HK-2 (cell line): Measurements from ENCODE around the gene POLR1E.
"Not testable (repeated sequence)": the region's sequence is repeated elsewhere in the genome, so short reads cannot be mapped to it uniquely, and the experiment has no call there.

Source experiments
- DNase-seq: peaks from one replicate; pipeline ENCODE4 v3.0.0-alpha.2; 2018; ENCODE audit not compliant: unreplicated experiment

Gene POLR1E

DNA sequence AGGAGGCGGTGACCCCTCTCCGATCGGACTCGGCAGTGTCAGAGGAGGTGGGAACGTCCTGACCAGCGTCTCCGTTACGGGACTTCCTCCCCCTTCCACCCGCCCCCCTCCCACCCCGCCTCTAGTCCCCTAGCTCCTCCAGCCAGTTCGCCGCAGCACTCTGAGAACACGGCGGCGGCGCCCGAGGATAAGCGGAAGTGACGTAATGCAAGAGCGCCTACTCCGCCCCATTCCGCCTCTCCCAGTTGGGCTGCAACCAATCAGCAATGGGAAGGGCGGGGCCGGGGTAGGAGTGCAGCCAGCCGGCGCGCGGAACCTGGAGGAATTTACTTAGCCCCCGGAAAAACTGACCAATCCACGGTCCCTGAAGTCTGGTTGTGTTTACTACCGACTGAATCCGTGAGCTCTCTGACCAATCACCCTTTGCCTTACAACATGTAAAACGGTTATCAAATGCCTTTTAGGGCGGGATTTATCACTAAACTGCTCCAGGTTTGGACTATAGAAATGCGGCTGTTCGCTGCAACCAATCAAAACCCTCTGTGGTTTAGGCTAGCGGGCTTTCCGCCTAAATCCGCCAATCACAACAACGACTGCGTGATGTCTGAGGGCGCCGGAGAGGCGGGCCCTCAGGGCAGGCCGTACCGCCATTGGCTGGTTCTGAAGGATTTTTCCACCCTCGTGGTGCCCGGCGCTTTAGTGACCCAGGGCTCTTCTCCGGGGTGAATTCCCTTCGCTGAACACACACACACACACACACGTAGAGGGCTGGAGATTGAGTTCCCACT is 20.3 kb upstream of the POLR1E start, which contains the start of gene ZBTB5:
TSS of gene ZBTB5 (minus strand) at position 202 of the 788 bp plus-strand sequence. CDS start 22,899 bp downstream, outside the sequence.
- DNase-seq: peak; percentile 96

DNA sequence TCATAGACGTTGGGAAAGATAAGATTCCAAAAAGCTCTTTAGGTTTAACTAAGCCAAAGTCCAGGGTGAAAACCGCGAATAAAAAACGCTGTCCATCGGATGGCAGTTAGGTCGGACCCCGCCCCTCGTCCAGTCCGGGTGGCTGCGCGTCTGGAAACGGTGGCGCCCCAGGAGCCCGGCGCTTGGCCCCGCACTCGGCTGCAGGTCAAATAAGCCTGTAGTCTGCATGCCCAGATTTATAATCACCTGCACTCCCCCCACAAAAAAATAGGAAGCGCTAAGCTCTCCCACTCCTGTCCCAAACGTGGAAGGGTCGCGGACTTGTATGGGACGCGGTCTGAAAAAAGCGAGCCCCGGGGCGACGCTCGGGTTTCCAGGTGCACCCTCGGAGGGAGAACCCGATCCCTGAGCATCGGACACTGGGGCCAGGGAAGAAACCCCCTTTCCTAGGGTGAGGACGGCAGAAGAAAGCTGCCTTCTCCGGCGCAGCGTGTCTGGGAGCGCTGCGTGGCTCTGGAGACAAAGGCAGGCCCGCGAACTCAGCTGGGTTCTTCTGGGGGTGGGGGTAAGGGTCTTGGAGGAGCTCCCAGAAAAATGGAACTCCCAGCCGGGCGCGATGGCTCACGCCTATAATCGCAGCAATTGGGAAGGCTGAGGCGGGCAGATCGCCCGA is 19.6 kb upstream of the POLR1E start:
- DNase-seq: peak; percentile 76

GRCh38 chr9:37467530-37467929 is 18.2 kb upstream of the POLR1E start:
- not testable (repeated sequence) for DNase-seq

- DNase-seq: no peak
These were observed 17.1 kb upstream of the POLR1E start for GRCh38 chr9:37468620-37469019.

DNA sequence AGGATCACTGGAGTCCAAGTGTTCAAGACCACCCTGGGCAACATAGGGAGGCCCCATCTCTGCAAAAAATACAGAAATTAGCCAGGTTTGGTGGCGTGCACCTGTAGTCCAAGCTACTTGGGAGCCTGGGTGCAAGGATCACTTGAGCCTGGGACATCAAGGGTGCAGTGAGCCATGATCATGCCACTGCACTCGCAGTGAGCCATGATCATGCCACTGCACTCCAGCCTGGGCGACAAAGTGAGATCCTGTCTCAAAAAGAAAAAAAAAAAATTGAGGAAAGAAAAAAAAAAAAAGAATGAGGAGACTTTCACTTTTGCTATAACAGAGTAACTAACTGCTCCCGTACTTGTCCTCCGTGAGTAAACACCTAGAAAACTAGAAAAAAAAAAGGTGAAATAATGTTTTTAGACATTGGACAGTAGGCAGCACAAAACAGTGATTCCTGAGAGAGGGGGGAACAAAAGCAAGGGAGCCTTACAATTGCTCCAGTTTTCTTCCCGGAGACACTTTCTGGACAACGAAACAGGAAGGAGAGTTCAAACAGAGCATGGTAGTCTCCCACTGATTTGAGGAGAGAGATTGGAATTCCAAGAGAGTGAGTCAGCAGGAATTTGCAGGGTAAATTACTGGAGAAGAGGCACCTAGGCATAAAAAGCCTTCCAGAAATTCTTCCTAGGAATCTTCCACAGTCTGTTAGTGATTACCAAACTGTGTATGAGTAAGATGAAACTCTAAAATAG is 13.6 kb upstream of the POLR1E start:
- DNase-seq: no peak

DNA sequence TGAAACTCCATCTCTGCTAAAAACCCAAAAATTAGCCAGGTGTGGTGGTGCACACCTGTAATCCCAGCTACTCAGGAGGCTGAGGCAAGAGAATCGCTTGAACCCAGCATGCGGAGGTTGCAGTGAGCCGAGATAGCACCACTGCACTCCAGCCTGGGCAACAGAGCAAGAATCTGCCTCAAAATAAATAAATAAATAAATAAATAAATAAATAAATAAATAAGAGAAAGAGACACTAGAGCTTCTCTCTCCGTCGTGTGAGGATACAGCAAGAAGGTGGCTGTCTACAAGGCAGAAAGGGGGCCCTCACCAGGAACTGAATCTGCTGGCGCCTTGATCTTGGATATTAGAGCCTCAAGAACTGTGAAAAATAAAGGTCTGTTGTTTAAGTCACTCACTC is 11.8 kb upstream of the POLR1E start:
- not testable (repeated sequence) for DNase-seq

- DNase-seq: no peak
These were observed 11.3 kb upstream of the POLR1E start for GRCh38 chr9:37474438-37474837.

GRCh38 chr9:37476930-37477329 is 8.8 kb upstream of the POLR1E start:
- DNase-seq: no peak

DNA sequence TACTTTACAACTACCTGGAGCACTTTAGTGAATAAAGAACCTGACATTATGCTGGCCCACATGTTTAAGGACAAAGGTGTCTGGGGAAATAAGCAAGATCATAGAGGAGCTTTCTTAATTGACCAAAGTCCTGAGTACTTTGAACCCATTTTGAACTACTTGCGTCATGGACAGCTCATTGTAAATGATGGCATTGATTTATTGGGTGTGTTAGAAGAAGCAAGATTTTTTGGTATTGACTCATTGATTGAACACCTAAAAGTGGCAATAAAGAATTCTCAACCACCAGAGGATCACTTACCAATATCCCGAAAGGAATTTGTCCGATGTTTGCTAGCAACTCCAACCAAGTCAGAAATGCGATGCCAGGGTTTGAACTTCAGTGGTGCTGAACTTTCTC is 8.3 kb upstream of the POLR1E start:
- DNase-seq: not testable (repeated sequence)

GRCh38 chr9:37477987-37478619 is 7.6 kb upstream of the POLR1E start:
- DNase-seq: not testable (repeated sequence)

- no peak for DNase-seq
These were observed 5.0 kb upstream of the POLR1E start for GRCh38 chr9:37480759-37481158.

GRCh38 chr9:37486256-37486615 is 488 bp downstream of the POLR1E start:
- no peak for DNase-seq

DNA sequence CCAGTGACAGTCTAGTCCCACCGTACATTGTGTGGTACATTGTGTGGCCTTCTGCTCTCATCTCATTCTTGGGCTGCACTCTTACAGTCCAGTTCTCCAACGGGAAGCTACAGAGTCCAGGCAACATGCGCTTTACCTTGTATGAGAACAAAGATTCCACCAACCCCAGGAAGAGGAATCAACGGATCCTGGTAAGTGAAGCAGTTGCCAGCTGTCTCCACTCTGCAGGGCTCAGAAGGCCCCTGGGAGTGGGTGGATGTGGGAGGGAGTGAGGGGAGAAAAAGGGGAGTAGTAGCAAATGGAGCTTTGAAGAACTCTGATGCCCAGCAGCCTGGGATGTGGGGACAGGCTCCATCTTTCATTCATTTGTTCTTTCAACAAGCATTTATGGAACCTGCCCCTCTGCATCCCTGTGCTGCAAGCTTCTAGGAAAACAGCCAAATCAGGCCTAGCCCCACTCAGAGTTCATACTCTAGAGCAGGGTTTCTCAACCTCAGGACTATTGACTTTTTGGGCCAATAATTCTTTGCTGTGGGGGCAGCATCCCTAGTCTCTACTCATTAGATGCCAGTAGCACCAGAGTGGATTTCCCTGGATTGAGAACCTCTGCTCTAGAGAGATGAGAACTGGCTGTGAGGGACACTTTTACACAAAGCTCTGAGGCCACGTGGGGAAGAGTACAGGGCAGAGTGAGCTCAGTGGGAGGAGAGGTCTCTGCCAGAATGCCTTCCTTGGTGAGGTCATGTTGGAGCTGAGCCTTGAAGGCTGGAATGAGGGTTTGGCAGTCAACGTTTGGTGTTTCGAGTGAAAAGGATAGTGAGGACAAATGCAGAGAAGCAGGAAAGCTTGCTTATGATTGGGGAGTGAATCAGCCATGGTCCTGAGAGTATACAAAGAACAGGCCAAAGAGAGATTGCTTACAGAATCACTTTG is 1.1 kb downstream of the POLR1E start:
- no peak for DNase-seq

DNA sequence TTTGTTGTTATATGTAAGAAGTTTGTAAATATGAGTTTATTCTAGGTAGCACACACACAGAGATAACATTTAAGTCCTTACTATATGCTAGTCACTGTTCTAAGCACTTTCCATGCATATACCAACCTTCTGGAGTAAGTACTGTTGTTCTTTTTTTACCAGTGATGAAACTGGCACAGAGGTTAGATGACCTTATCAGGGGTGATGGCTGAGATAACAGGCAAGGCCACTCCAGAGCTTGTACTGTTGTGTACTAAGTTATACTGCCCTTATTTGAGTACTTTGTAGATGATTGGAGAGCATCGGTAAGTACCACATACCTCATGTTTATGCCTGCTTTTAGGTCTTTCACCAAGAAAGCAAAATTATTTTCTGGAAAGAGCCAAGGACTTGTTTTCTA is 6.2 kb downstream of the POLR1E start:
- DNase-seq: no peak

GRCh38 chr9:37495571-37495970 is 9.8 kb downstream of the POLR1E start:
- no peak for DNase-seq

- DNase-seq: no peak
These were observed 10.3 kb downstream of the POLR1E start for GRCh38 chr9:37496020-37496419.

- no peak for DNase-seq
These were observed 11.6 kb downstream of the POLR1E start for GRCh38 chr9:37497320-37497719.

GRCh38 chr9:37498457-37498856 is 12.7 kb downstream of the POLR1E start:
- no peak for DNase-seq

- no peak for DNase-seq
These were observed 13.5 kb downstream of the POLR1E start for GRCh38 chr9:37499297-37499696.

DNA sequence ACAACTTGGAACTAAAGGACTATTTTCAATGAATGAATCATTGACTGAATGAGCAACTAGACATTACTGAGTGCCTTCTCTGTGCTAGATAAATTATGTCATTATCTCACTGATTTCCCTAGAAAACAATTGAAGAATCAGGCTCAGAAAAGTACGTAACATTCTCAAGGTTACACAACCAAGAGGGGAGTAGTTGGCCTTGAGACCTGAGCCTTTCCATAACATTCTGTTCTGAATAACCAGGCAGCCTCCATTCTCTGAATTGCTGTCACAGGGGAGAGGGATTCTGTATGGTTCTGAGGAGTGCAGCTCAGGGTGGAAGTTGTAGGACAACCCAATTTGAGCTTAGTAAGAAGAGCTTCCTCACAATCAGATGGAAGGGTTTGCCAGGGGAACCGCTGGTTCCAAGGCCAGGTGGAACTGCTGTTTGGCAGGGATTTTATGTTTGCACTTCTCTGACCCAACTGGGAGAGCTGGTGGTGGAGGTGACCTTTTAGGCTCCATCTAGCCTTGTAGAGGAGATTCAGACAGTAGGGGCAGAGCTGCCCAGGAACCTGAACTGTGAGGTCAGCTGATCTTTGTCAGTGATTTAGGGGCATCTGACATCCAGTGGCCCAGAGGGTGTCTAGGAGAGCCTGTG is 16.3 kb downstream of the POLR1E start:
- no peak for DNase-seq

DNA sequence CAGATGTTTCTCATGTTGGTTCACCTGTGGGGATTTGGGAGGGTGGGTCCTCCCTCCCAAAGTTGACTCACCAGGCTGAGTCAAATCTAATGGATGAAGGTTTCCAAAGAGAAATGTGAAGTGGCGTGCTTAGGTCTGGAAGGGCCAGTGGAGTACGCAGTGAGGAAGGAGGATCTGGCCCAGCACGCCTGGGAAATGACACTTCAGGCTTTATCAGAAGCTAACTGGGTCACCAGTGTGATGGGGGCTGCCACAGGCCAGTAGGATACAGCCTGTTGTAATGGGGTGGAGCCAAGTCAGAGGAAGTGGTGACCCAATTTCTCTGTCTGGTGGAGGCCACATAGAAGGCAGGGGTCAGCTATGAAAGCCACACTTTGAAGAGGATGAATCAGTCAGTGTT is 18.0 kb downstream of the POLR1E start:
- no peak for DNase-seq
